HG02610 (cell line): ENCODE measurements around the gene MPZL2.

ENCODE experiments used
- ATAC-seq: cut with Tn5 transposase; IDR thresholded peaks from one replicate; pipeline ENCODE4 v1.9.1; 2021; ENCODE audit warnings: mild to moderate bottlenecking, moderate library complexity; ENCODE audit not compliant: unreplicated experiment

MPZL2 gene

DNA sequence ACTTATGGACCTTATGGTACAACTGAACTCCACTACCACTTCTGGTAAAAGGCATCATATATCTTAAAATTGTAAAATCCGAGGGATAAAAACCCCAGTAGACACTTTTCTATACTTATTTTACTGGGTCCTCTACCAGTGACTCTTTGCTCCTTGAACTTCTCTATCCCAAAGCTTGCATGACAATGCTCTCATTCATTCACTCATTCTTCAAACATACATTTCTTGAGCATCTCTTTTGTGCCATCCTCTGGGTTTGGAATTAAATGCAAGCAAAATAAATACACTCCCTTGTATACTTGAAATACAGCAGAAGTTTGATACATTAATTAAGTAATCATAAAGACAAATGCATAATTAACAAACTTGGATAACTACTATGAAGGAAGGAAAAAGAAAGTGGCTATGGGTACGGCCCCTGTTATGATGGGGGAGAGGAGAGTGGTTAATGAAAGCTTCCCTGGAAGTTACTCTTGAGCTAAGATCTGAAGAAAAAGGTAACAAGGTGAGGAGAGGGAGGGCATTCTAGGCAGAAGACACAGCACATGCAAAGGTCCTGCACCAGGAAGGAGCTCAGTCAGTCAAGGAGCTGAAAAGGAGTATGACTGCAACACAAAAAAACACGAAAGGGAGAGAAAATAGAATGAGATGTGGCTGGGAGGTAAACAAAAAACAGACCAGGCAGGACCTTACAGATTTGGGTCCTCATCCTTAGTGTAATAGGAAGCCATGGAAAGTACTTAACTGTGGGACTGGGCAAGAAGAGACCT is 19.9 kb downstream of the MPZL2 start:
- ATAC-seq, result no peak

DNA sequence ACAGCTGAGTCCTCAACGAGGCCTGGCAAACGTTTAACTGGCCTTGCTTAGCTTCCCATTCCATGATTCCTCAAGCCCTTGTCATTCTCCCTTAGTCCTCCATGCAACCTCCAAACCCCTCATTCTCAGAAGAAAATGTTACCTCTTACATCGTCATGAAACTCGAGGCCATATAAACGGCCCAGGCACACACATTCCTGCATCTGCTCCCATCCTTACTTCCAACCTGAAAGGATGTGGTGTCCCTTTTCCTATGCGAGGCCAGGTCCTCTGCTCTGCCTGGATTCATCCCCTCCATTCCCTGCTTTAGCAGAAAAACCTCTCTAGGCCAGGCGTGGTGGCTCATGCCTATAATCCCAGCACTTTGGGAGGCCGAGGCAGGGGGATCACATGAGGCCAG is 20.9 kb downstream of the MPZL2 start:
- ATAC-seq, result no peak

- no peak for ATAC-seq
Measured at GRCh38 chr11:118241764-118242098, 22.4 kb downstream of the MPZL2 start.

GRCh38 chr11:118240999-118241763 is 22.9 kb downstream of the MPZL2 start:
- peak; percentile 84 for ATAC-seq

GRCh38 chr11:118239509-118240205 is 24.4 kb downstream of the MPZL2 start:
- no peak for ATAC-seq

GRCh38 chr11:118238929-118239328 is 25.2 kb downstream of the MPZL2 start:
- ATAC-seq, result no peak

DNA sequence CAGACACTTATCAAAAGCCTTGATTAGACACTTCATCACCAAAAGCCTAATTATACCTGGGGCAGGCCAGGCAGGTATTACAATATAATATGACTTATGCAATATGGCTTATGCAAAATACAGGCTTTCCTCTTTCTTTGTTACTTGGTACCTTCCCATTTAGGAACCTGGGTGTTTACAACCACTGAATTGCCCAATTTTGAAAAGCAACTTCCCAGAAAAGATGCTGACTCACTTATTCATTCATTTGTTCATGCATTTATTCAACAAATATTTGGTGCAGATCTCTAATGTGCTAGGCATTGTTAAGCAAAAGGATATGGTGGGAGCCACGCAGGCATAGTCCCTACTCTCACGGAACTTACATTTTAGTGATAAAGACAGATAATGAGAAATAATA is 25.7 kb downstream of the MPZL2 start:
- no peak for ATAC-seq

- ATAC-seq, result no peak
Measured at GRCh38 chr11:118236170-118236569, 27.9 kb downstream of the MPZL2 start.

DNA sequence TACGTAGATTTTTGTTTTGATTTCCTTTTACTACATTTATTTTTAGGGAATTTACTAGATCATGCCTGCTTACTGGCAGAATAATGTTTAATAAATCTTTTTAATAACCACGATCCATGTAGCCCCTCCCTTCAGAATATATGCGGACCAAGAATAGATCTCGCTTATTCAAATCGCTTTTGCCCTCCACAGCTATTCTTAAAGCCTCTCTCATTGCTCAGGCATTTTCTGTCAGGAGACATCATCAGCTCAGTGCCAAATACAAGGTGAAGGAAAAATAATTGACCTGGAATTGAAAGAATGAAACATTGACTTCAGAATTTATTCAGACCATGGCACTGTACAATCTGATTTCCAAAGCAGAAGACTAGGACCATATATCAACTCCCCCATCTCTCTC is 29.3 kb downstream of the MPZL2 start:
- ATAC-seq, result no peak

GRCh38 chr11:118233850-118234249 is 30.2 kb downstream of the MPZL2 start:
- no peak for ATAC-seq

DNA sequence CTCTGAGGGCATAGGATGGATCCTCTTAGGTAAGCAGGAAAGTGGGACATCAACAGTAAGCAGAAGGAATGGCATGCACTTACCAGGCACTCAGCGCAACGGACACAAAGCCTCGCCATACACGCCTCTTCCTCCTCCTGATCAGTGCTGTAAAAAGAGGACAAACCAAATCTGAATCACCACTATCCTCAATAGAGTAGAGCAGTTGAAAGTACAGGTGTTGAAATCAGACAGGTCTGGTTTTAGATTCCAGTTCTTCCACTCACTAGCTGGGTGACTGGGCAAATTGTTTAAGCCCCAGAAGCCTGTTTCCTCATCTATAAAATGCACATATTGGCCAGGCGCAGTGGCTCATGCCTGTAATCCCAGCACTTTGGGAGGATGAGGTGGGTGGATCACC is 30.7 kb downstream of the MPZL2 start:
- ATAC-seq, result no peak

DNA sequence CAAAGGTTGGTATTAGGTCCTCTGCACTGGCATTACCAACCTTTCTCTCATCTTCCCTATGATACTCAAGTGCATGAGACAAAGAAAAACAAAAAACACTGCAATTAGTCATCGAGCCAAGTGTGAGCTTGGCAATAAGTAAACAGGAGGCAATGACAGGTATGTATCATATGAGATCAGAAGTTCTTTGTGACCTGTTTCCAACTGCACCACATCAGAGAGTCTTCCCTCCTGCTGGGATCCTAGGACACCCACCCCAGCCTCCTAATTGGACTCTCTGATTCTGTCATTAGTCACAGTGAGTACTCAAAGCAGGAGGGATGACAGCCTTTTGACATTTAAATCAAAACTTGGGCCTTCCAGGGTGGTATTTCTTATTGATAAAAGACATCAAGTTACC is 31.4 kb downstream of the MPZL2 start:
- no peak for ATAC-seq

DNA sequence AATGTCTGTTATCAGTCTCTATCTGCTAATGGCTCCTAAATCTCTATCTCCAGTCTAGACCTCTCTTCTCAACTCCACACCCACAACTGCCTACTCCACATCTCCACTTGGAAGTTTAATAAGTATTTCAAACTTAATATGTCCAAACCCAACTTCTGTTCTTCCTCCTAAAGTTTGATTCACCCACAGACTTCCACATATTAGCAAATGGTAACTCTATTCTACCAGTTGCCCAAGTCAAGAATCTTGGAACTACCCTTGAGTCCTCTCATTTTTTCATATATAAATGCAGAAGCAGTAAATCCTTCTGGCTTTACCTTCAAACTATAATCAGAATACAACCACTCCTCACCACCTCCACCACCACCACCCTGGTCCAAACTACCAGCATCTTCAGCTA is 32.6 kb downstream of the MPZL2 start:
- no peak for ATAC-seq

DNA sequence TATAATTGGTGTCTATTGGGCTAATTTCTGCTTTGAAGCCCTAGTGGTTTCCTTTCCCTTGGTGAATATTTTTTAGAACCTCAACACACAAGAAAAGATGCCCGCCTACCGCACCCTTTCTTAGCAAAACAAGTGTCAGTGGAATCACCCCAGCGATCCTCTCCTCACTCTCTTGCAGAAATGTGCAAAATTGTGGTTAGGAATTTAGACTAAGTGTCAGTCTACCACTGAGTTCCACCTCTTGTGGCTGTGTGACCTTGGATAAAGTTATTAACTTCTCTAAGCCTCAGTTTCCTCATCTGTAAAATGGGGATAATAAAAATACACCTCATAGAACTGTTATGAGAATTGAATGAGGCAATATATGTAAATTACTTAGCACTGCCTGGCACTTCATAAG is 34.0 kb downstream of the MPZL2 start:
- no peak for ATAC-seq

- ATAC-seq, result no peak
Measured at GRCh38 chr11:118229274-118229847, 34.7 kb downstream of the MPZL2 start.

DNA sequence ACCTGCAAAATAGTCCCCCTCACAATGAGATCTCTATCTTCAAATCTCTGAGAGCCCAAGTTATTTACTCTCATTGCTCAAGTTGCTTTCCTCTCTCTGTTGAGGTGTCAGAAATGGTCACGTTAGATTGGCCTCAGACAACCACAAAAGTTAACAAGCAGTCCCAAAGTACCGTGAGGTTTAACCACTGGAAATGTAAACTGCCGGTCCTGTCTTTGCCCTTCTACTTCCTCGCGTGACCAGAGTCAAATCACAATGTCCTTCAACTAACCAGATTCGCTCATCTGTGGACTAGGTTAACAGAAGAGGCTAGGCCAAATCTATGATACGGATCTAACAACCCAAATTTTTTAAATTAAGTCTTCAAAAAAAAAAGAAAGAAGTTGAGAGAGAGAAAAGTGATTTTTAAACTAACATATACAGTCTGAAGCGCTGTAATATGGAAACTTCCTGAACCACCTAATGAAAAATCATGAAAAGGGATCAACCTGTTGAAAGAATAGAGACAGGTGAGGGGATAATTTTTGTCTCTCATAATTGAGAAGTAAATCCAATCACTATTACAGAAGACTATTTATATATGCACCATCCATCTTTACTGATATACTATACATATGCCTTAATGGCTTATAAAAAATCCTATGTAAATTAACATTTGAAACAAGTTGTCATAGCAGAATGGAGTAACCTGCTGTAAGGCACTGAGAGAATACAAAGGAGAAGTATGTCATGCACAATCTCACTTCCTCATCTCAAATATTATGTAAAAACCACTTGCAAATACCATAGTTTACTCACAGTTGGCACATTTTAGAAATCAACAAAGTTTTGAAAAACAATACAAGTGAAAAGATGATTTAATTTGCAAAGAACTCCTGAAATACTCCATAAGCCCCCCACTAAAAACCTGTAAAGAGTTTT is 36.0 kb downstream of the MPZL2 start:
- peak; percentile 64 for ATAC-seq

DNA sequence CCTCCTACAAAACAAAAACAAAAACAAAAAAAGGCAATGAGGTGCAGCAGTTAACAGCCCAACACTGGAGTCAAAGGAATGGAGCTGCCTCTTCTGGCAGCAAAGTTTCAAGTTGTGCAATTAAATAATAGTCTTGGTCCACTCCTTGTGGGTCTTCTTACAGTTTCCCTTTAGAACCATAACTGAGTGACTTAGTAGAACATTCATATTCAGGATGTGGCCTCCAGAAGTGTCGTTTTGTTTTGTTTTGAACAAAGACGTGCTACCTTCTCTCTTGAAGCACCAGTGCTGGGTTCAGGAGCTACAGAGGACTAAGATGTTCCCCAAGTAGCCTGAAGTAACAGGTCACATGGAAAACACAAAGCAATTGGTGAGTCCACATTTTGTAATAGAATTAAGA is 37.3 kb downstream of the MPZL2 start:
- ATAC-seq, result no peak

- no peak for ATAC-seq
Measured at GRCh38 chr11:118226296-118226695, 37.8 kb downstream of the MPZL2 start.

DNA sequence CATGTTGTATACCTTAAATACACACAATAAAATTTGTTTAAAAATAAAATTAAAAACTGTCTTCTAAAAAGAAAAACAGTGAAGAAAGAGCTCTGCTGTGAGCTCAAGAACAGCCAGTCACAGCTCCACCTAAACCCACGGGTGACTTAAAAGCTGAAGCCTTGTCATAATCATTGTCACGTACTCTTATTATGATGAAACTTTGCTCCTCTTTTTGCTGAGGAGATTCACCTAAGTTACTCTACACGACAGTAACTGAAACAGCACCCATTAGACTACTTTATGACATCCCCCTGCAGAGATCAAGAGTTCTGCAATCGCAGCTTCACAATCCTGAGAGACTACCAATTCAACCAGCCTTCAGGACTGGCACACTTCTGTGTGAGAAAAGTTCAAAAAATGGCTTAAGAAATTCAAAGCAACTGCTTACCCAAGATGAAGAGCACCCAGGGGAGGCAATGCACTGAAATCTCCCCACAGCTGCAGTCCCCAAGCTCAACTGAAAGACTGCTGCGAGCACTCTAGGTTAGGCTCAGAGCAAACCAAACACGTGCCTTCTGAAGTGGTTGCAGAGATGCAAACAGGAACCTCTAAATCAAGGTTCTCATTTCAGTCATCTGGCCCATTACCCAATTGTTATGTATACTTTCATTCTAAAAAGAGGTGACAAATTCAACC is 39.4 kb downstream of the MPZL2 start, which contains the start of gene JAML:
Gene JAML (minus strand): TSS at position 501 of the 678 bp plus-strand sequence. CDS start 10,145 bp downstream, outside the sequence.
- ATAC-seq, result peak; percentile 56

GRCh38 chr11:118223992-118224391 is 40.1 kb downstream of the MPZL2 start:
- no peak for ATAC-seq
